GM12878 (cell line): ENCODE measurements around the gene AP2A2. TPM values are rescaled to one million over a fixed set of nuclear protein-coding genes. Genes with fewer than 3 reads are reported as not detected.

Source experiments
- ATAC-seq: fragments of 200-7000 bp; cut with Tn5 transposase; 3 replicates; pipeline ENCODE4 v1.9.1; 2020; ENCODE audit warnings: mild to moderate bottlenecking, moderate library complexity
- BruUV-seq: library from RNA; stranded (reverse); fragments of 400-500 nt; replicated peaks from 2 replicates; lab custom pipeline; 2021; lab: Mats Ljungman, UMichigan
- CTCF ChIA-PET: fragments of 300-600 bp; sonication (Branson Sonifier 250); formaldehyde crosslinking; extraction: SDS; loops from one replicate; lab custom pipeline; 2021; ENCODE audit warnings: inconsistent platforms; lab: Yijun Ruan, JAX
- POLR2A ChIA-PET: fragments of 350-600 bp; formaldehyde crosslinking; extraction: SDS; loops from one replicate; lab custom pipeline; 2021; ENCODE audit warnings: inconsistent platforms; lab: Charles Lee
- RAD21 ChIA-PET: fragments of 300-600 bp; sonication (Branson Sonifier 250); formaldehyde crosslinking; loops from one replicate; lab custom pipeline; 2023; ENCODE audit warnings: antibody characterized with exemption; ENCODE audit not compliant: unreplicated experiment; lab: Charles Lee
- SMC1A ChIA-PET: fragments of 300-600 bp; sonication (Branson Sonifier 250); formaldehyde crosslinking; loops from one replicate; lab custom pipeline; 2023; ENCODE audit not compliant: unreplicated experiment, uncharacterized antibody; lab: Charles Lee
- DNase-seq: peaks from one replicate; pipeline ENCODE4 v3.0.0-alpha.2; 2011; ENCODE audit warnings: low read depth, low spot score
- FAIRE-seq: peaks from 3 replicates; lab custom pipeline; 2011; peaks lifted over from hg19 to GRCh38; lab: Jason Lieb, UNC
- H2AFZ ChIP-seq: 2 replicates; pipeline ENCODE4 v1.6.0; 2011; ENCODE audit warnings: low read depth, low read length, control low read depth; ENCODE audit not compliant: control insufficient read depth
- H3K27ac ChIP-seq: 2 replicates; pipeline ENCODE4 v1.5.1; 2011; ENCODE audit warnings: control low read depth; ENCODE audit not compliant: control insufficient read depth, insufficient read depth
- H3K27me3 ChIP-seq, 2 experiments: replicated peaks in 1 of 2; 2 replicates each; pipeline versions ENCODE4 v1.6.0 to v1.6.1; 2011; ENCODE audit warnings: low read length in 1 of 2; ENCODE audit not compliant: control insufficient read depth in 2 of 2, insufficient read depth in 2 of 2
- H3K36me3 ChIP-seq, 2 experiments: 2 replicates each; pipeline ENCODE4 v1.5.1; 2011; ENCODE audit warnings: low read length in 1 of 2; ENCODE audit not compliant: control insufficient read depth in 2 of 2, insufficient read depth in 2 of 2
- H3K4me1 ChIP-seq: 2 replicates; pipeline ENCODE4 v1.6.1; 2011; ENCODE audit warnings: mild to moderate bottlenecking, low read length, moderate library complexity, mixed read lengths; ENCODE audit not compliant: control insufficient read depth, insufficient read depth
- H3K4me2 ChIP-seq: 2 replicates; pipeline ENCODE4 v1.6.0; 2011; ENCODE audit warnings: control low read depth; ENCODE audit not compliant: control insufficient read depth, insufficient read depth
- H3K4me3 ChIP-seq: fragments of 200-600 bp; sonication (generic); 2 replicates; pipeline ENCODE4 v1.5.1; 2016
- H3K79me2 ChIP-seq: 2 replicates; pipeline ENCODE4 v1.6.0; 2011; ENCODE audit warnings: low read length; ENCODE audit not compliant: control insufficient read depth, insufficient read depth
- H3K9ac ChIP-seq: 2 replicates; pipeline ENCODE4 v1.8.0; 2011; ENCODE audit warnings: low read length, control low read depth, mixed read lengths; ENCODE audit not compliant: control insufficient read depth, insufficient read depth
- H3K9me3 ChIP-seq: replicated peaks from 3 replicates; pipeline ENCODE4 v1.5.1; 2011; ENCODE audit warnings: mild to moderate bottlenecking, low read length; ENCODE audit not compliant: control insufficient read depth, insufficient read depth
- H4K20me1 ChIP-seq: 2 replicates; pipeline ENCODE4 v1.6.0; 2011; ENCODE audit not compliant: control insufficient read depth, insufficient read depth
- ASH2L ChIP-seq: fragments of 300-600, 200-600 bp; sonication (generic); IDR thresholded peaks from 2 replicates; pipeline ENCODE4 v1.6.1; 2017; ENCODE audit warnings: low read depth, mild to moderate bottlenecking, borderline replicate concordance
- BCL11A ChIP-seq: IDR thresholded peaks from 2 replicates; pipeline ENCODE4 v1.6.1; 2011; ENCODE audit warnings: low read depth, low read length
- BRCA1 ChIP-seq: IDR thresholded peaks from 2 replicates; pipeline ENCODE4 v1.6.1; 2011; ENCODE audit warnings: low read depth, low read length, improper control_type of control experiment
- CBX3 ChIP-seq: fragments of 200-600 bp; sonication (generic); IDR thresholded peaks from 2 replicates; pipeline ENCODE4 v1.6.1; 2016; ENCODE audit warnings: low read depth, borderline replicate concordance
- HDAC2 ChIP-seq: fragments of 200-600 bp; sonication (generic); IDR thresholded peaks from 2 replicates; pipeline ENCODE4 v1.6.1; 2017
- KAT2A ChIP-seq: conservative IDR thresholded peaks from 2 replicates; pipeline ENCODE4 v1.6.1; 2011; ENCODE audit warnings: low read depth, low read length; ENCODE audit not compliant: control insufficient read depth
- MTA3 ChIP-seq: IDR thresholded peaks from 2 replicates; pipeline ENCODE4 v1.6.1; 2012; ENCODE audit warnings: low read length, inconsistent platforms, borderline replicate concordance
- NR2C2 ChIP-seq: IDR thresholded peaks from 2 replicates; pipeline ENCODE4 v1.6.1; 2011; ENCODE audit warnings: borderline replicate concordance, low read depth; ENCODE audit not compliant: control insufficient read depth, insufficient read length
- PAX5 ChIP-seq: IDR thresholded peaks from 2 replicates; pipeline ENCODE4 v1.6.1; 2011; ENCODE audit warnings: low read depth, low read length, borderline replicate concordance
- POLR2AphosphoS2 ChIP-seq: IDR thresholded peaks from 2 replicates; pipeline ENCODE4 v1.6.1; 2011; ENCODE audit warnings: low read depth, mild to moderate bottlenecking, low read length, improper control_type of control experiment, moderate library complexity
- SRF ChIP-seq, 2 experiments: IDR thresholded peaks; 2 replicates each; pipeline ENCODE4 v1.6.1; 2011; ENCODE audit warnings: low read depth in 2 of 2, low read length in 2 of 2, mild to moderate bottlenecking in 1 of 2, moderate library complexity in 1 of 2
- TCF3 ChIP-seq: IDR thresholded peaks from 2 replicates; pipeline ENCODE4 v1.6.1; 2012; ENCODE audit warnings: low read depth, mild to moderate bottlenecking, low read length, borderline replicate concordance; ENCODE audit not compliant: insufficient read depth
- YBX1 ChIP-seq: fragments of 450-650 bp; IDR thresholded peaks from 2 replicates; pipeline ENCODE4 v1.6.1; 2016; ENCODE audit warnings: antibody characterized with exemption
- whole genome bisulfite sequencing: methylation state at CpG from one replicate; pipeline ENCODE4 v1.1.6; 2016; ENCODE audit warnings: low lambda C conversion rate; ENCODE audit not compliant: insufficient replicate concordance, insufficient coverage; ENCODE audit errors: missing lambda C conversion rate; 5-methylcytosine and 5-hydroxymethylcytosine counted together
- in situ Hi-C: fragments of 300-500 bp; cut with MboI; formaldehyde crosslinking; loops from 9 replicates; pipeline ENCODE4 v1.14.3; 2018; ENCODE audit warnings: mixed read lengths
- intact Hi-C: fragments of 100-400 bp; cut with micrococcal nuclease; formaldehyde crosslinking; loops from one replicate; pipeline ENCODE4 v1.14.2; 2022; ENCODE audit not compliant: unreplicated experiment
- polyA plus RNA-seq, 11 experiments: library from polyadenylated mRNA; depleted of rRNA in 4 of 11; unstranded in 6 of 11; stranded (reverse) in 5 of 11; fragments of >200 nt; fragmentation: Nextera tagmentation in 4 of 11; fragmentation: Illumina TruSeq in 1 of 11; extraction: Ambion mirVana in 4 of 11; extraction: Trizol in 1 of 11; gene quantifications; 1 replicate in 1 of 11; 2 replicates in 10 of 11; pipeline versions ENCODE4 v1.2.1 to v1.2.3, GENCODE V29; 2011 to 2016; ENCODE audit warnings: inconsistent platforms in 2 of 11, missing spikeins in 2 of 11, low read depth in 1 of 11
- total RNA-seq, 4 experiments: library from RNA; depleted of rRNA in 3 of 4; stranded (reverse); fragments of >200 nt in 3 of 4; fragmentation: Illumina TruSeq in 1 of 4; extraction: Trizol in 1 of 4; gene quantifications; 2 replicates each; pipeline versions ENCODE4 v1.2.1 to v1.2.3, GENCODE V29; 2013 to 2021
- TF ChIP-seq, protein P1 (sequence below): fragments of 150-350 bp; IDR thresholded peaks from 2 replicates; pipeline ENCODE4 v1.6.1; 2014; ENCODE audit warnings: mild to moderate bottlenecking, low read depth, low read length

Gene AP2A2
- total and polyA plus RNA-seq, 10 of the 15 experiments (the other 5 are each of a cell fraction or from before 2014, with no cell fraction given), result 0.58 to 48.8 (median 18.2) TPM

DNA sequence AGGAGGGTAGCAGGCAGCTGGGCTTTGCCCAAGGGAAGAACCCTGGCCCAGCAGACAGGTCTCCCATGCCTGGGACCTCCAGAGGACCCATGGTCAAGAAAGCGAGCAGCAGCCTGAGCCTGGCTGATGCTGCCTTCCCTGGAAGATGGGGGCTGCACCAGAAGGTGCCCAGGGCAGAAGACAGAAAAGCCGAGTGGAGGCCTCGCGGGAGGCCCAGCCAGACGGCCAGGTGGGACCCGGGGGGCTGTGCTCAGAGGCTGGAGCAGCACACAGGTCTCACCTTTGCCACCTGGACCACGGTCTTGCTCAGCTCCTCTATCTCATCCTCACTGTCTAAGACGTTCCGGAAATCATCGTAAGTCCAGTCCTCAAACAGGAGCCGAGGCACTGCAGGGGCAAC, 25.9 kb upstream of the AP2A2 start:
- ChIA-PET RAD21 (no interaction called here), CTCF (no interaction called here), POLR2A (interaction anchor here (1.2 kb wide), 1 partner anchor 30 kb away, joined by 3 read pairs; no protein-coding TSS in a partner anchor), SMC1A (no interaction called here)
- no peaks in the 10 kb centered on the region for H3K4me1 ChIP-seq
- H3K27me3 ChIP-seq, result no peaks in the 10 kb centered on the region
- in situ Hi-C loops, result no loop called here
- no peaks in the 10 kb centered on the region for H4K20me1 ChIP-seq
- DNase-seq, result no peak
- H3K27ac ChIP-seq, result no peak overlapping the region
- WGBS, result 84% methylated on average over 11 of the region's 11 CpGs
- FAIRE-seq, result no peak
- BruUV-seq, result no TSS peak
- TF ChIP-seq NR2C2, result no peak
- no peak for TF ChIP-seq BRCA1
- TF ChIP-seq, protein P1, sequence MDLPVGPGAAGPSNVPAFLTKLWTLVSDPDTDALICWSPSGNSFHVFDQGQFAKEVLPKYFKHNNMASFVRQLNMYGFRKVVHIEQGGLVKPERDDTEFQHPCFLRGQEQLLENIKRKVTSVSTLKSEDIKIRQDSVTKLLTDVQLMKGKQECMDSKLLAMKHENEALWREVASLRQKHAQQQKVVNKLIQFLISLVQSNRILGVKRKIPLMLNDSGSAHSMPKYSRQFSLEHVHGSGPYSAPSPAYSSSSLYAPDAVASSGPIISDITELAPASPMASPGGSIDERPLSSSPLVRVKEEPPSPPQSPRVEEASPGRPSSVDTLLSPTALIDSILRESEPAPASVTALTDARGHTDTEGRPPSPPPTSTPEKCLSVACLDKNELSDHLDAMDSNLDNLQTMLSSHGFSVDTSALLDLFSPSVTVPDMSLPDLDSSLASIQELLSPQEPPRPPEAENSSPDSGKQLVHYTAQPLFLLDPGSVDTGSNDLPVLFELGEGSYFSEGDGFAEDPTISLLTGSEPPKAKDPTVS, result no peak
- TF ChIP-seq POLR2AphosphoS2, result no peak
- TF ChIP-seq PAX5, result no peak
- H3K79me2 ChIP-seq, result no peaks in the 10 kb centered on the region
- H3K4me2 ChIP-seq, result no peak overlapping the region
- H3K9ac ChIP-seq, result no peak overlapping the region
- H3K36me3 ChIP-seq, result peaks cover 8 to 41% of the 10 kb centered on the region in 2 experiments
- intact Hi-C loops, result no loop called here
- no peak overlapping the region for H2AFZ ChIP-seq
- H3K9me3 ChIP-seq, result no peaks in the 10 kb centered on the region
- ATAC-seq, result no peak
- no peak overlapping the region for H3K4me3 ChIP-seq

DNA sequence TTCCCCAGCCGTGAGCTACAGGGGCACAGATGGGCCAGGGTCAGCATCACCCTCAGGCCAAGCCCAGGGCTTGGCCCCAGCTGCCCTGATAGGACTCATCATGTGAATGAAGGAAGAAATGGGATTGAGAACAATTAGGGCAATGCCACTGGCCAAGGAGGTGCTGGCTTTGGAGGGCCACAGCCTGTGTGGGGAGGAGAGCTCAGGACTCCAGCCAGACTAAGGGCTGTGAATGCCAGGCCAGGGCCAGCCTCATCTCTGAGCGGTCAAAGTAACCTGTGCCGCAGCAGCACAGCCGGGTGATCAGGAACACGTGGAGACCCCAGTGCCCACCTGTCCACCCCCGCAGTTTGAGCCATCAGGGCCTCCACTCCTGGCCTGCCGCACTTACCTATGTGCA, 25.1 kb upstream of the AP2A2 start:
- Histone ChIP-seq H3K9me3 (no peaks in the 10 kb centered on the region), H3K27me3 (no peaks in the 10 kb centered on the region), H3K4me2 (no peak overlapping the region), H2AFZ (no peak overlapping the region), H3K4me3 (no peak overlapping the region), H4K20me1 (no peaks in the 10 kb centered on the region), H3K4me1 (no peaks in the 10 kb centered on the region), H3K36me3 (peaks cover 8 to 41% of the 10 kb centered on the region in 2 experiments), H3K79me2 (no peaks in the 10 kb centered on the region), H3K27ac (no peak overlapping the region), H3K9ac (no peak overlapping the region)
- ChIA-PET POLR2A (interaction anchor here (1.2 kb wide), 1 partner anchor 29 kb away, joined by 3 read pairs; no protein-coding TSS in a partner anchor), RAD21 (no interaction called here), SMC1A (no interaction called here), CTCF (no interaction called here)
- WGBS, result 94% methylated on average over 7 of the region's 7 CpGs
- ATAC-seq (no peak), DNase-seq (no peak), FAIRE-seq (no peak)
- intact Hi-C loops, result no loop called here
- BruUV-seq, result no TSS peak
- in situ Hi-C loops, result no loop called here
- TF ChIP-seq HDAC2 (no peak), BCL11A (no peak), ASH2L (no peak), TCF3 (no peak), YBX1 (no peak), SRF (IDR thresholded peaks at IDR 0.05; ENCODE audit: low read depth in 2 of 2, low read length in 2 of 2) (no peak), KAT2A (no peak), CBX3 (no peak), MTA3 (no peak)
